SU-DHL-6 (cell line): Measurements from ENCODE around the gene RPS6KA1.
A peak's percentile ranks its signal among the peaks of the same experiment; 100 is the strongest.

Experiments
- H2AFZ ChIP-seq: fragments of 200-600 bp; sonication (generic); 2 replicates; pipeline ENCODE4 v1.6.1; 2014; ENCODE audit warnings: low read depth, mild to moderate bottlenecking, moderate library complexity, mixed read lengths, antibody characterized with exemption, low read length; ENCODE audit not compliant: severe bottlenecking
- H3F3A ChIP-seq: fragments of 200-600 bp; shearing (Covaris generic); 2 replicates; pipeline ENCODE4 v1.6.0; 2016; ENCODE audit warnings: antibody characterized with exemption, mild to moderate bottlenecking; ENCODE audit not compliant: insufficient read depth
- H3K27ac ChIP-seq: fragments of 200-600 bp; sonication (generic); 2 replicates; pipeline ENCODE4 v1.5.1; 2016; ENCODE audit warnings: low read depth, mild to moderate bottlenecking, low read length, moderate library complexity, mixed read lengths
- H3K27me3 ChIP-seq: fragments of 200-600 bp; sonication (generic), shearing (Covaris generic); 2 replicates; pipeline ENCODE4 v1.6.0; 2014; ENCODE audit warnings: mild to moderate bottlenecking, low read length
- H3K36me3 ChIP-seq: fragments of 200-600 bp; sonication (generic); 2 replicates; pipeline ENCODE4 v1.6.1; 2014; ENCODE audit warnings: mild to moderate bottlenecking, low read length, mixed read lengths
- H3K4me2 ChIP-seq: fragments of 300-600, 200-600 bp; shearing (Covaris generic), sonication (generic); 2 replicates; pipeline ENCODE4 v1.6.0; 2014; ENCODE audit warnings: low read length, low read depth, mild to moderate bottlenecking; ENCODE audit not compliant: poor library complexity, severe bottlenecking
- H3K4me3 ChIP-seq: fragments of 200-600 bp; sonication (generic); 2 replicates; pipeline ENCODE4 v1.5.1; 2014; ENCODE audit warnings: antibody characterized with exemption, low read length, mild to moderate bottlenecking, mixed read lengths; ENCODE audit not compliant: insufficient read depth, poor library complexity, severe bottlenecking
- H3K79me2 ChIP-seq: fragments of 200-600 bp; sonication (generic); 2 replicates; pipeline ENCODE4 v1.6.1; 2014; ENCODE audit warnings: mild to moderate bottlenecking, low read length, moderate library complexity; ENCODE audit not compliant: insufficient read depth
- H3K9ac ChIP-seq: fragments of 200-600 bp; sonication (generic); 2 replicates; pipeline ENCODE4 v1.7.0; 2014; ENCODE audit warnings: mild to moderate bottlenecking, low read length
- H3K9me2 ChIP-seq: fragments of 200-600 bp; sonication (generic); replicated peaks from 2 replicates; pipeline ENCODE4 v1.6.1; 2014; ENCODE audit warnings: low read length; ENCODE audit not compliant: insufficient read depth
- H3K9me3 ChIP-seq: fragments of 200-600 bp; sonication (generic); 2 replicates; pipeline ENCODE4 v1.6.1; 2014; ENCODE audit warnings: low read length, mixed read lengths; ENCODE audit not compliant: insufficient read depth
- H4K20me1 ChIP-seq: fragments of 200-600 bp; sonication (generic); 2 replicates; pipeline ENCODE4 v1.6.1; 2014; ENCODE audit warnings: low read depth, mild to moderate bottlenecking, antibody characterized with exemption, low read length, moderate library complexity, mixed read lengths
- CTCF ChIP-seq: fragments of 200-600 bp; sonication (generic); IDR thresholded peaks from one replicate; pipeline ENCODE4 v1.5.1; 2017; ENCODE audit warnings: antibody characterized with exemption, mild to moderate bottlenecking, low read length, moderate library complexity; ENCODE audit not compliant: insufficient read depth, poor library complexity, severe bottlenecking
- EZH2phosphoT487 ChIP-seq: fragments of 200-600 bp; sonication (generic), shearing (Covaris generic); conservative IDR thresholded peaks from 2 replicates; pipeline ENCODE4 v1.6.1; 2018; ENCODE audit warnings: mild to moderate bottlenecking, antibody characterized with exemption, low read length, moderate library complexity, mixed read lengths

The RPS6KA1 gene

GRCh38 chr1:26545969-26546323, 16.4 kb downstream of the RPS6KA1 start:
- peak overlapping the region; percentile 87 for H3K4me2 ChIP-seq
- H3K27ac ChIP-seq = peak overlapping the region; percentile 96
- TF ChIP-seq EZH2phosphoT487 (no peak), CTCF (no peak)
- H4K20me1 ChIP-seq = no peaks in the 10 kb centered on the region
- no peaks in the 10 kb centered on the region for H3K9me3 ChIP-seq
- peak overlapping the region; percentile 74 for H3K4me3 ChIP-seq
- no peak overlapping the region for H2AFZ ChIP-seq
- no peaks in the 10 kb centered on the region for H3K9me2 ChIP-seq
- peaks cover 24% of the 10 kb centered on the region for H3K79me2 ChIP-seq
- peaks cover 42% of the 10 kb centered on the region for H3F3A ChIP-seq
- no peaks in the 10 kb centered on the region for H3K36me3 ChIP-seq
- H3K27me3 ChIP-seq = no peaks in the 10 kb centered on the region
- peak overlapping the region; percentile 96 for H3K9ac ChIP-seq

GRCh38 chr1:26546375-26546774, 16.8 kb downstream of the RPS6KA1 start:
- peak overlapping the region; percentile 87 for H3K4me2 ChIP-seq
- H4K20me1 ChIP-seq = no peaks in the 10 kb centered on the region
- H3K36me3 ChIP-seq = no peaks in the 10 kb centered on the region
- TF ChIP-seq EZH2phosphoT487 = no peak
- no peak for TF ChIP-seq CTCF
- H3K27ac ChIP-seq = peak overlapping the region; percentile 96
- peaks cover 24% of the 10 kb centered on the region for H3K79me2 ChIP-seq
- peak overlapping the region; percentile 96 for H3K9ac ChIP-seq
- H2AFZ ChIP-seq = no peak overlapping the region
- no peaks in the 10 kb centered on the region for H3K9me3 ChIP-seq
- peaks cover 40% of the 10 kb centered on the region for H3F3A ChIP-seq
- no peaks in the 10 kb centered on the region for H3K9me2 ChIP-seq
- no peaks in the 10 kb centered on the region for H3K27me3 ChIP-seq
- peak overlapping the region; percentile 74 for H3K4me3 ChIP-seq

GRCh38 chr1:26546819-26547218, 17.3 kb downstream of the RPS6KA1 start:
- TF ChIP-seq EZH2phosphoT487 = no peak
- TF ChIP-seq CTCF = no peak
- peak overlapping the region; percentile 87 for H3K4me2 ChIP-seq
- peak overlapping the region; percentile 96 for H3K9ac ChIP-seq
- H3K36me3 ChIP-seq = no peaks in the 10 kb centered on the region
- H2AFZ ChIP-seq = no peak overlapping the region
- H3K27me3 ChIP-seq = no peaks in the 10 kb centered on the region
- peak overlapping the region; percentile 74 for H3K4me3 ChIP-seq
- H3K79me2 ChIP-seq = peaks cover 24% of the 10 kb centered on the region
- H3K27ac ChIP-seq = peak overlapping the region; percentile 96; the same call in 1 of the 2 replicates
- H3F3A ChIP-seq = peaks cover 36% of the 10 kb centered on the region
- no peaks in the 10 kb centered on the region for H3K9me3 ChIP-seq
- no peaks in the 10 kb centered on the region for H3K9me2 ChIP-seq
- H4K20me1 ChIP-seq = no peaks in the 10 kb centered on the region
